CD4-positive, alpha-beta T cell treated with Interleukin-15 for 1 hour (primary cell): ENCODE results near the gene RYR3.

Experiments
- DNase-seq: peaks from one replicate; pipeline ENCODE4 v3.0.0-alpha.2; 2020

The RYR3 gene

DNA sequence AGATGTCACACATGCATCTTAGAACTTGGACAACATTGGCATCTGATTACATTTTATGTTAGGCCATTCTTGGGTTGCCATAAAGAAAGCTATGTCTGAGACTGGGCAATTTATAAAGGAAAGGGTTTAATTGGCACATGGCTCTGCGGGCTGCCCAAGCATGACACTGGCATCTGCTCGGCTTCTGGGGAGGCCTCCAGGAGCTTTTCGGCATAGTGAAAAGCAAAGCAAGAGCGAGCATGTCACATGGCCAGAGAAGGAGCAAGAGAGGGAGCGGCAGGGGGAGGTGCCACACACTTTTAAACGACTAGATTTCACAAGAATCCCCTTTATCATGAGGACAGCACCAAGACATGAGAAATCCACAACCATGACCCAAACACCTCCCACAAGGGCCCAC, 11.3 kb downstream of the RYR3 start:
- DNase-seq: no peak

DNA sequence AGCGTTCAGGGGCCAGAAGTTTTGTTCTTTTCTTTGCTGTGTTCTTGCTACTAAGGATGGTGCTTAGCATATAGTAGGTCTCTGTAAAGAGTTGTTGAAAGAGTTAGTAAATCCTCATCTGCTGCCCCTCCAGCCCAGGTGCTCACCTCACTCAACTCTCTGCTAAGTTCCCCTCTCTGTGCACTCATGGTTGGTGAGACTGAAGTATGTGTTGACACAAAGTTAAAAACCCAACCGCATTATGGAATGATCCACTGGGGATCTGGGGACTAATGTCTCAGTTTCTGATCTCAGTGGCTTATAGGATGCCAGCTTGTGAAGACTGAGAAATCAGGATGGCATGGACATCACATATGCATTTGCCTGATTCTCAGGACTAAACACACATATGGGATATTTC, 13.8 kb downstream of the RYR3 start:
- no peak for DNase-seq

DNA sequence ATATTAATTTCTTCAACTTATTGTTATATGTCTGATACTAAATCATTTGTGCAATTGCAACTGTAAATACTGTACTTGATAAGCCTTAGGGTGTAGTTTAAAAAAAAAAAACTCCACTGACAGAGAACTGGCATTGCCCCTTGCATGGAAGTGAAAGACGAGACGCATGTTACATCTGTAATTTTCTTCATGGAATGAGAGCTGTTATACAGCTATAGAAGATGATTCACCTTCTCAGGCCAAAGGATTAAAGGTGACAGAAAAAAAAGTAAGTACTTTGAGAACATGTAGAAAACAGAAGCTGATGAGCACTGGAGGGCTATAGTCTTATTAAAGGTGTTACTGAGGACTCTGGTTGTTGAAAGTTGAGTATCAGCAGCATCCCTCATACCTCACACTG, 16.1 kb downstream of the RYR3 start:
- DNase-seq: no peak

DNA sequence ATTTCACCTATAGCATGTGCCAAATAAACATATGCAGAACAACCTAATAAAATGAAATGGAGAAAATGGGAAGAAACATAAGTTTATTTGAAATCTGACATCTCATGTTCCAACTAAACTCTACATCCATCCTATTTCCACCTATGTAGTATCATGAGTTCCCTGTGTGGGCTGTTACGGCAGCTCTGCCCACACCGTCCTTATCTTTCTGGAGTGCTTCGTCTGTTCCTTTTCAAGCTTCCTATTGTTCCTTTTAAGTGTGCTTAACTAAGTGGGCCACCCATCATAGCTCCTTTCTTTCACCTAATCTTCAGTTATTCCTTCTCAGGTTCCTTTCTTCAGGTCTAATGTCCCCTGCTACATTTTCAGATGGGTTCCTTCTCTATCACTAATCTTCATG, 17.3 kb downstream of the RYR3 start:
- DNase-seq: no peak

DNA sequence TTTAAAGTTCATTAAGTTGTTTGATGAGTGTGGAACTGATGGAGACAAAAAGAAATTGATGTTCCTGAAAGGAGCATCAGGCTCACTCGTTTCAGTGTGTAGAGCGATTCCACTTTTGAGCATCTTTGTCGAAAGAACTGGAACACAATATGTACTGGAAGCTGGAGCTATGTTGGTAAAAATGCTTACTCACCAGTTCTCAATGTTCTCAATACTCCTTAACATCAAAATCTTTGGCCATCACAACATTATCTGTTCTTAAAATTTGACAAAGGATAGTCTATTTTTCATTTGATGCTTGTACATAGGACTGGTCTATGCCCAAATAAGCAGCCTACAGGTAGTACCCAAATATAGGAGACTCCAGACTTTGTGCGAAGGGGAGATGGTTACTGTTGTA, 18.7 kb downstream of the RYR3 start:
- no peak for DNase-seq

DNA sequence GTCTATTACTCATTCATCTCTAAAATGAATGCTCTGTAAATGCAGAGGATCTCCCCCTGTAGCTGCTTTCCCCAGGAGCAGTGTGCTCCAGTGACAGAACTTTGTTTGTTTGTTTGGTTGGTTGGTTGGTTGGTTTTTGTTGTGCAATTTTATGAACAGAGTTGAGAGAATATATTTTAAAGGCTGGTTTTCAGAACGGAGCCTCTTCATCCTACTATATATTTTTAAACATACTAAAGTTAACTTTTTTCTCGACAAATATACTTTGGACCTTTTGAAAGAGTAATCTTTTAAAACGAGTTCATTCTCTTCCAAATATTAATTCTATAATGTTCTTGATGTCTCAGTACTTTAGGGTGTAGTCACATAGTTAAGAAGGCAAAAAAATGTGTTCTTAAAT, 20.2 kb downstream of the RYR3 start:
- no peak for DNase-seq

DNA sequence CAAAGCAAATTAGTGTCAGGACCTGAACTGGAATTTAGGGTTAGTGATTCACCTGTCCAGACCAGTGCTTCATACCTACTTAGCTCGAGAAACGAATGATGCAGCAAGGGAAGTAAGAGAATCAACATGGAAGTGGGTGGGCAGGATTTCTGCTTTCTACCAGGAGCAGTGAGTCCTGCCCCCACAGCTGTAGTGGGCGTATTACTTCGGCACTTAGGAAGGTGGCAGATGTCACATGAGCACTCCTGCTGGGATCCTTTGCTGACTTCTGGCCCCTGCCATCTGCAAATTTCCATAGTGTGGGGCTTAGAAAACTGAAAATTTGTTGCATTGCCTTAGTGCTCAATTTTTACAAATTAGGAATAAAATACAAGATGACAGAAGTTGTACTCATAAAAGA, 31.2 kb downstream of the RYR3 start:
- DNase-seq: no peak

DNA sequence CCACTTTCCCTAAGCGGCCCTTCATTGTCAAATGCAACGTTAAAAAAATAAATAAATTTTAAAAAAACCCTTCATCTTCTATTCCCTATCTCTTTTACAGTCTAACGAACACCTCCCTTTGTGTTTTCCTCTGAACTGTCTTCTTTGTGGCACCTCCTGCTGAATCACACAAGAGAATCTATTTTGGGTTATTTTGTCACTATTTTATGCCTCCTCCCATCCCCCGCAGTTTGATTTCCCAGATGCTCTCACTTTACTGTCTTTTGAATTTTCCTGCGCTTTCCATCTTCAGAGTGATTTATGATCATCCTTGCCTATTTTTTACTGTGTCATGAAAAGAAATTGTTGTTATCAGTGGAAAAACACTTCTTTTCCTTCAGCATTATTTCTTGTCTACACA, 32.5 kb downstream of the RYR3 start:
- no peak for DNase-seq

DNA sequence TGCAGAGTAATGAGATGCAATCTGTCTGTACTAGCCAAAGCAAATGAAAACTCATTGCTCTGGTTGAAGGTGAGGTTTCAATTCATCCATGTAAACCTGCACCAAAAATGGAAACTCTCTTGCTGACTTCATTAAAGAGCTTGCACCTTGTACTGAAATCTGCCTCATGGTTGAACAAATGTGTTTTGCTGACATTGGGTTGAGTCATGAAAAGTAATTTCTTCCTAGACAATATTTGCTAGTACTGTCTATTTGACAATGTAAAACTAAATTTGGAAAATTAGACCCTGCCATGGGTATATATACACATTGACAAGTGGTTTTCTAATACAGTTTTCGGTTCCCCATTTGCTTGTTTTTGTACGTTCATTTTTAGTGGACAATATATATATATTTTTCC, 33.3 kb downstream of the RYR3 start:
- DNase-seq: no peak

DNA sequence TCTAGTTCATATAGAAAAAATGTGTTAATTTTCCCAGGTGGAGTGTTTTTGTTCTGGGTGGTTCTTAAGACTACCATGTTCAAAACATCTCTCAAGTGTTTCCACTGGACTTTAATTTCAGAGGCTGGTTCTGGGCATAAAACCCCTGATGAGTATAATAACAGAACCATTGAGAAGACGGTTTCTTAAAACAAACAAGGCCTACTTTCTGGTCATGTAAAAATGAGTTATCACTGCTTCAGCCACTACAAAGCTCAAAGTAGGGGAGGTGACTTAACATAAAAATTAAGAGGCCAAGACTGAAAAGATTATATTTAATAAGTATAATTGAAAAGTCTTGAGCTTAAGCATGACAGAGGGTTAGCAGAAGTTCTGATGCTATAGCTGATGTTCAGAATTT, 33.8 kb downstream of the RYR3 start:
- no peak for DNase-seq

DNA sequence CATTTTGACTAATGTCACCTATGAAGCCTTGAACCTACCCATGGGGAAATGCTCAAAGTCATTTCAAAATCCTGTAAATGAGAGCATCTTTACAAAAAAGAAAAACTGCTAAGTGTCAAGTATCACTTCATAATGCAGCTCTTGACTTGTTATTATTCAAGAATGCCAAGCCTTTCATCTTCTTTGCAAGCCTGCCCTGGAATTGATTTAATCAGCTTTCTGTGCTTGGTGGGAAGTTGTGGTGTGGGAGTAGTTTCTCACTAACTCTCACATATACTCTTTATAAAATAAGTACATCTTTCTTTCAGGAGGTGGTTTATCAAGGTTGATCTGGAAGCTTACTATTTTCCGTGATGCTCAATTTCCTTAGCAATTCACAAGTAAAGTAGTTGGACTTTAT, 43.6 kb downstream of the RYR3 start:
- DNase-seq: no peak

DNA sequence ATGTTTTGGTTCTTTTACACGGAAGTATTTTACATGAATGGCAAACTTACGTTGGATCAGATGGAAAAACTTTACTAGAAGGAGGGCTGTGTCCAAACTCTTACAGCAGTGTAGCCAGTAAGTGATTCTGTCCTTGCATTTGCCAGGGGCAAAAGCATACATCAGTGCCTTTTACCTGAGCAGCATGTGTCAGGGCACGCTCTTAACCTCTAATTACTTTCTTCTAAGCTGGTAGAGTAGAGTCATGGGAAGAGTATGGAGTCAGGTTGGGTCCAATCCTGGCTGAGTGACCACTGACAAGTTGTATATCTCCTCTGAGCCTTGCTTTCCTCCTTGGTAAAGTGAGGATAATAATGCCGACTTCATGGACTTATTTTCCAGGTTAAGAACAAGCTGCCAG, 47.1 kb downstream of the RYR3 start:
- DNase-seq: no peak

DNA sequence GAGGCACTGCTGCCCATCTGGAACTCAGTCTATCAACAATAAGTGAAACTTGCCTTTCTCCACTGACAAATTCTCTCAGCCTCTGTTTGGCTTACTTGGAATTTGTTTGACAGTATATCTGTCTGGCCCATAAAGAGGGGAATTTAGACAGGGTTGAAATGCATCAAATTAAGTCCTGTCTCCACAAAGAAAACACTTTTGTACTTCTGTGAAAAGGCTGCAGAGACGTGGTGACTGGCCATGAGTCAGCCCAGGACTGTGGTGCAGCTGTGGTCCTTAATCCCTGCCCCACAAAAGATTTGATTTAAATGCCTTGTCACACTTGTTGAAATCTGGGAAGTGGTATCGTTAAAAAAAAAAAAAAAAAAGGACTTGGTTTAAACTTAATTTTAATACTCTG, 47.5 kb downstream of the RYR3 start:
- no peak for DNase-seq

DNA sequence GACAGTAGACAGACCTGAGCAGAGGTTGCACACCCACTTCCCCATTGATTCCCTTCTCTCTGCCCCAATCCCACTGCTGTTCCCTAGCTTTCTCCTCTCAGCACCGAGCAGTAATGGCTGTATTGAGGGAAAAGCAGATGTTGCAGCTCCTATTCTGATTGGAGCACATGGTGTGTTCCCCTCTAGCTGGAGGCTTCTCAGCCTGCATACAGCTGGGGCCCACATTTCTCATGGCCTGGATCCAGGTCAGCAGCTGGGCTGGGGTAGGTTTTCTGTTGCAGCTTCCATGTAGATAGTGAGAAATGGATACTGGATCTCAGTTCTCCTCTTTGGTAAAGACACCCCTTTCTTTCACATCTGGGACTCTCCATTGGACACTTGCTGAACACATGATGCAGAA, 50.1 kb downstream of the RYR3 start:
- DNase-seq: no peak

DNA sequence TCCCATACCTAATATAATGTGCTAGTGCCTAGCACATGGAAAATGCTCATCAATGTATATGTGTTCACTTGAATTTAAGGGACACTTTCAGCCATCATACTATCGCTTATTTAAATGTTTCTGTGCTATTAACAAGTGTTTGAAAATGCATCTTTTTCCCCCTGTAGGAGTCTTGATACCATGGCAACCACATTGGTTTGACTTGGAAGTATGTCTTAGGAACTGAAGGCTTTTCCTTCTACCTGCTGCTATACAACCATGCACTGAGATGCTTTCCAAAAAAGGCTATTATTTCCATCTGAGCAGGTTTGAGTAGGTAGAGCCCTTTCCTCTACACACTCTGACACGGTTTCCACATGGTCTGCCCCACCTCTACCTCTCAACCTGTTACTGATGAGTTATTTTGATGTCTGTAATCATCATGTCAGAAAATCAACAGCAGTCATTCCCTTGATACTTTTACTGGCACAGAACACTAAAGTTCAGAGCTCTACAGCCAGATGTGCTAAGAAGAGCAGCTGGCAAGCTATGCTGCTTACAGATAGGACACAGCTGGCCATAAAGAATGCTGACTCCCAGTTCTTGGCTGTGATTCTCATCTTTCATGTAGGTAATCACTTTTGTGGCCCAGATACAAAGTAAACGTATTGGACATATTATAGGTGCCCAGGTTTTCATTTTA, 59.3 kb downstream of the RYR3 start:
- DNase-seq: no peak

DNA sequence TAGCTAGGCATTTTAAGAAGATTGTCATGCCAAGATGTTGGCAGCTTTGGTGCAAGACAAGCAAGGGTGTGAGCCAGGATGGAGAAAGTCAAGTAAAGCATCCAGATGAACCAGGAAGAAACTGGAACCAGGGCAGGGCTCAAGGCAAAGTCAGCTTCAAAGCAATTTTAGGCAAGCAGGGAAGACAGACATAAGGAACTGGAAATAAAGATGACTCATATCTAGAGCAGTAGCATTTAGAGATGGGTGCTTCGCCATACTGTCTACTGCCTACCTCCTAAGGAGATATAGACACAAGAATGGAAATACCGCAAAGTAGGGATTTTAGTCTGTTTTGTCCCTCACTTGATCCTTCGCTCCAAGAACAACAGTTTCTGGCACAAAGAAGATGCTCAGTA, 59.9 kb downstream of the RYR3 start:
- no peak for DNase-seq

DNA sequence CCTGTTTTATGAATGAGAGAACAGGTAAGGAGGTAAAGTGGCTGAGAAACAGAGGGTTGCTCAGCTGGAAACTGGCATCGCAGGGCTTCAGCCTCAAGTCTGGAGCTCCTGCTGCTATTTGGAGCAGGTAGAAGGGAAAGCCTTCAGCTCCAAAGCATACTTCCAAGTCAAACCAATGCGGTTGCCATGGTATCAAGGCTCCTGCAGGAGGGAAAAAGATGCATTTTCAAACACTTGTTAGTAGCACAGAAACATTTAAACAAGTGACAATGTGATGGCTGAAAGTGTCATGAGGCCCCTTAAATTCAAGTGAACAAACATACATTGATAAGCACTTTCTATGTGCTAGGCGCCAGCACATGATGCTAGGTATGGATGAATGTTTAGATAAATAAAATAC, 60.4 kb downstream of the RYR3 start:
- no peak for DNase-seq

DNA sequence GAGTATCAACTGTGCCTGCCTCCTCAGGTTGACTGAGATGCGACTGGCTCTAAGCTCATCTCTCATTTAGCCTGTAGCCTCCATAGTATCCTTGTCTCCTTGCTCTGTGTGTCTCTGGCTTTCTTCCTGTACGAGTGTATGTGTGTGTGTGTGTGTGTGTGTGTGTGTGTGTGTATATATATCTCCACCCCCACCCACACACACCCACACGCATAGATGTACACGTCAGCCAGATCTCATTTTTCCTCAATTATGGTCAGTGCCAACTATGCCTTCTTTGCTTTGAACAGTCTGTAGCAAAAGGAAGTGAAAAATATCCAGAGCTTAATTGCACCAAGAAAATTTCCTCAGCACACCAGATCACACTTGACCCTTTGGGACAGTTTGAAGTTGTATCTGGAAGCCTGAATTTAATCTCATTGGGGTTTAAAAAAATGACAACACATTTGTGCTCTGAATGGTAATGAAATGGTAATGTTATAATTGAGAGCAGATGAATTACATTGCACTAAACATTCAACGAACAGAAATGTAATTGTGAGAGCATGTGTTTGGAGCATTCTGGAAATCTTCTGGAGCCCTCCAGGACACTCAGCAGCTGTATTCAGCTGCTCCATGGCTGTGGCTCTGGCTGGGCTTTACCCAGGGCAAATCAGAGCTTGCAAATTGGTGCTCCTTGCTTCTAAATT, 63.6 kb downstream of the RYR3 start:
- no peak for DNase-seq

DNA sequence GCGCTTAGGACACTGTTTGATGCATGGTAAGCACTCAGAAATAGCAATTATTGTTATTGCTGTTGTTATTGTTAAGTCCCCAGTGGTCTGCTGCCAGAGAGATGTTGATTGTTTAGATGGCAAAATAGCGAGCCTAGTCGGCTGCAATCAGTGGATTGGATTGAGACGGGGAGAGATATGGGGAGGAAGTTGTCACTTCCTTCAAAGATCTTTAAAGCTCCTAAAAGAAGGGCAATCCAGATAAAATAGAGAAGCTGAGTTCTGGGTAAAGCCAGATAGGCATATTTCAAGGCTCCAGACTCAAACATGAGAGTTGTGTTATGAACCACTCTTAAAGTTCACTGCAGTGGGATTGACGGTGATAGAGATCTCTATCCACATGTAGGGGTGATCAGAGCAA, 64.5 kb downstream of the RYR3 start:
- no peak for DNase-seq

DNA sequence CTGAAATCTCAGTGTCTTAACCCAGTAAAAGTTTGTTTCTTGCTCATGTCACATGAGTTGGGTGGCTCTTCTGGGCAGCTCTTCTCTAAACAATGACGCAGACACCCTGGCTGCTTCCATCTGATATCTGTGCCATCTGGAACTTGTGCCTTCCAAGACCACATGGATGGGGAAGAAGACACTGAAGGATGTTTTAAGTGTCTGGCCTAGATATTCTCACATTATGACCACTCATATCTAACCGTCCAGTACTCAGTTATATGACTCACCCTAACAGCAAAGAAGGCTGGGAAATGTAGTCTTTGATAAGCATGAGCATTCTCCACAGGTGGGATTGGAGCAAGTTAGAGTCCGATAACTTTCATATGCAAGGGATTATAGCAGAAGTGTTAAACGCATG, 66.4 kb downstream of the RYR3 start:
- no peak for DNase-seq

DNA sequence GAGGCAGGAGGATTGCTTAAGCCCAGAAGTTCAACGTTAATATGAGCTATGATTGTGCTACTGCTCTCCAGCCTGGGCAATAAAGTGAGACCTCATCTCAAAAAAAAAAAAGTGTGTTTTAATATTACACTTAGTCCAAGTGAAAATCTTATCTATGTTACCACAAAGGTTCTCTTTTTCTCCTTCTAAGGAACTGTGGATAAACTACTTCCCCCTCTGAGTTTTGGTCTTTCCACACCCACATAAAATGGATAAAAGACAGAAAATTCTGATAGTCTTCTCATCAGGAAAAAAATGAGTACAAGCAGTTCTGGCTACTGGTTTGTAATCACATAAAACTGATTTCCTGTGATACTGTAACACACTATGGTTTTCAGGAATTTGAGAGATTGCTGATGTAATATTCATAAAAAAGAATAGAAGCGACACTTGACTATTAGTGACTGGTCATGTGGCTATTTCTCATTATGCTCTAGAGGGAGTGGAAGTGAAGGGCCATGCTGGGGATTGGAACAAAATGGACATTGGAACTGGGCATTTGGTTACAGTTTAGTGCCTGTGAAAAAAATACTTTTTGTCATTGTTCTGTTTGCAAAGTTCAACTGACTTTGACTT, 68.2 kb downstream of the RYR3 start:
- DNase-seq: no peak

DNA sequence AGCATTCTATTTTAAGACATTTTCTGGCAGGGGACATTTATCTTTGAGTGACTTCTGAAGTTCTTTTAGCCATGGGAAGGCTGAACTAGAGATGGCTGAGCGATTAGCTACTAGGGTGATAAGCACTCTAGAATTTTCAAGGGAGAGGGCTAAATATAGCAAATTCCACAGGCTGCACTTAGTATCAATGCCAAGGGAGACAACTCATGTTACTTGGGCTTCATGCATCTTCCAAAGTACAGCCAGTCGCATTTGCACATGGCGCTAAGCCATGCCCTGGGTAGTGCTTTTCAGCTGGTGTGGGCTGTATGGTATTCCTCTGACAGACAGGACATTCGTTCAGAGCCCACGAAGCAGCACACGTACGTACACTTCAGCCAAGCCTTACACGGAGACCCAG, 69.6 kb downstream of the RYR3 start:
- DNase-seq: no peak

DNA sequence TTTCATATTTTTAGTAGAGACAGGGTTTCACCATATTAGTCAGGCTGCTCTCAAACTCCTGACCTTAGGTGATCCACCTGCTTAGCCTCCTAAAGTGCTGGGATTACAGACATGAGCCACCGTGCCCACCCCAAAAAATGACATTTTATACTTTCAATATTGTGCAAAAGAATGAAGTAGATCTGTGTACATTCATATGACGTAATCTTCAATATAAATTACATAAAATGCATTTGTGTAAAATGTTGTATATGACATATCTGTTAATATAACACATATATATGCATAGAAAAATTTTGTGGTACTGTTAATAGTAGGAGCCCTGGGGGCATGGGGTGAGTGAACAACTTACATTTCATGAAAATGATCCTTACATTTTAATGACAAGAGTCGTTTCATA, 71.7 kb downstream of the RYR3 start:
- no peak for DNase-seq

DNA sequence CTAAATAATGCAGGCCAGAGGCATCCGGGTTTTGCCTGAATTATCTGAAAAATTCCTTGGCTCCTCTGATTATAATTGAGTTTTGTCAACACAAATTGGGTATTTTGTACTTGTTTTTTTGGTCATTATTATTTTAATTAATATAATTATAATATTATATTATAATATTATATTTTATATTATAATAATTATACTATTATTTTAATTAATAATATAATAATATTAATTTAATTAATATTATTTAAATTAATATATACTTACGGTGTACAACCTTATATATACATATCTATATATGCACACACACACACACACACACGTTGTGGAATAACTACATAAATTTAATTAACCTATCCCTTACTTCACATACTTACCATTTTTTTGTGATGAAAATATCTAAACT, 73.5 kb downstream of the RYR3 start:
- no peak for DNase-seq

DNA sequence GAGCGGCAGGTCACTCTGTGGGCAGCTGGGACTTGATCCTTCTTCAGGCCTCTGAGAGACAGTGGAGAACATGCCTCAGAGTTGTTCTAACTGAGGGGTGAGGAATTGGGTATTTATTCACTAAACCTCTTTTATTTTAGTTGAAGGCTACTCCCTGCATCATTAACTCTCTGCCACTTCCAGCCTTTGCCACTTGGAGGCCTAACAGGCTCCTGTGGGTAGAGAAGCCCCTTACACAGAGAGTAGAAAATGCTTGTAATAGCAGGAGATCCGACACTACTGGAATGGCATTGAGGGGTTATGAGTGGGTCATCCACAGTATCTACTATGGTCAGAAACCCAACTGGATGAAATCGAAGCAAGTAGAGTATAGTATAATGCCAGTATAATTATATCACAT, 81.7 kb downstream of the RYR3 start:
- no peak for DNase-seq
